ENCODE results near the gene COL20A1. TPM values are rescaled to one million over a fixed set of nuclear protein-coding genes. Genes with fewer than 3 reads are reported as not detected.
"Not testable (repeated sequence)": the region's sequence is repeated elsewhere in the genome, so short reads cannot be mapped to it uniquely, and the experiment has no call there.

The COL20A1 gene
- polyA plus RNA-seq, 2 of the 4 experiments (the other 2 are of a cell fraction): 0.21 to 0.93 TPM

GRCh38 chr20:63305393-63305792, 12.4 kb downstream of the COL20A1 start:
- no peak for TF ChIP-seq TP53 (CRISPR knock-in tag; IDR thresholded peaks at IDR 0.05)
- TF ChIP-seq FOSB (CRISPR knock-in tag; IDR thresholded peaks at IDR 0.05): no peak
- no peak for TF ChIP-seq RNF2 (IDR thresholded peaks at IDR 0.05; ENCODE audit: borderline replicate concordance, low read depth)
- TF ChIP-seq, protein P1, sequence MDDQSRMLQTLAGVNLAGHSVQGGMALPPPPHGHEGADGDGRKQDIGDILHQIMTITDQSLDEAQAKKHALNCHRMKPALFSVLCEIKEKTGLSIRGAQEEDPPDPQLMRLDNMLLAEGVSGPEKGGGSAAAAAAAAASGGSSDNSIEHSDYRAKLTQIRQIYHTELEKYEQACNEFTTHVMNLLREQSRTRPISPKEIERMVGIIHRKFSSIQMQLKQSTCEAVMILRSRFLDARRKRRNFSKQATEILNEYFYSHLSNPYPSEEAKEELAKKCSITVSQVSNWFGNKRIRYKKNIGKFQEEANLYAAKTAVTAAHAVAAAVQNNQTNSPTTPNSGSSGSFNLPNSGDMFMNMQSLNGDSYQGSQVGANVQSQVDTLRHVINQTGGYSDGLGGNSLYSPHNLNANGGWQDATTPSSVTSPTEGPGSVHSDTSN (IDR thresholded peaks at IDR 0.05): no peak
- no peak for TF ChIP-seq MAFK (IDR thresholded peaks at IDR 0.05; ENCODE audit: partially characterized antibody)
- no peak for TF ChIP-seq POLR2AphosphoS2 (conservative IDR thresholded peaks at IDR 0.05; ENCODE audit: low read length)
- no peak for TF ChIP-seq GATA3 (IDR thresholded peaks at IDR 0.05; ENCODE audit: borderline replicate concordance)
- TF ChIP-seq CHD2 (IDR thresholded peaks at IDR 0.05; ENCODE audit: low read length, partially characterized antibody): no peak
- TF ChIP-seq EHF (CRISPR knock-in tag; IDR thresholded peaks at IDR 0.05): no peak
- TF ChIP-seq E2F6 (IDR thresholded peaks at IDR 0.05; ENCODE audit: borderline replicate concordance, low read depth): no peak
- no peak for TF ChIP-seq RAD21 (conservative IDR thresholded peaks at IDR 0.05 in 1 of 2, IDR thresholded peaks at IDR 0.05 in 1 of 2)
- no peak for FAIRE-seq
- CTCF ChIA-PET: interaction anchor here (0.9 to 1.5 kb wide), 3 partner anchors 18 to 82 kb away, joined by 3 to 8 read pairs (median 6); no protein-coding TSS in a partner anchor

DNA sequence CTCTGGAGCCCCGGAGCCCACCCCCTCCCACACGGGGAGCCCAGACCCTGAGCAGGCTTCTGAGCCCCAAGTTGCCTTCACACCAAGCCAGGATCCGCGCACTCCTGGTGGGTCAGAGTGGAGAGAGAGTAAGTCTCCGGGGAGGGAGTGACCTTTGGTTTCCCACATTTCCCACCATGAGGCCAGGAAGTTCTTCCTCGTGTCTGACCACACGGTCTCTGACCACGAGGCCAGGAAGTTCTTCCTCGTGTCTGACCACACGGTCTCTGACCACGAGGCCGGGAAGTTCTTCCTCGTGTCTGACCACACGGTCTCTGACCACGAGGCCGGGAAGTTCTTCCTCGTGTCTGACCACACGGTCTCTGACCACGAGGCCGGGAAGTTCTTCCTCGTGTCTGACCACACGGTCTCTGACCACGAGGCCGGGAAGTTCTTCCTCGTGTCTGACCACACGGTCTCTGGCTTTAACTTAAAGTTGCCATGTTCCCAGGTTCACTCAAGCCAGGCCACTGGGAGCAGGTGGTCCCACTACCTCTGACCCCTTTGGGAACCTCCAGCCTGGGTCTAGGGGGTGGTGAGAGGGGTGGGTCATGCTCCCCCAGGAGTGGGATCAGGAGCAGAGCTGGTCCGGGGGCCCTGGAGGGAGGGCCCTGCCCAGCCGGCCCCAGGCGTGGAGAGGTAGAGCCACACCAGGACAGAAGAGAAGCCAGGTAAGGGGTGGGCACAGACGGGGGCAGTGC, 13.1 kb downstream of the COL20A1 start:
- POLR2A ChIA-PET; H3K4me2 ChIP-seq; H3K27ac ChIP-seq; ATAC-seq; DNase-seq (ENCODE audit: low read depth in 1 of 2, low spot score in 1 of 2); H3K9me3 ChIP-seq; H3K4me3 ChIP-seq; FAIRE-seq; H3K4me1 ChIP-seq: not testable (repeated sequence)
- CTCF ChIA-PET: interaction anchor here (1.1 to 1.5 kb wide), 2 partner anchors 76 to 82 kb away, joined by 6 to 8 read pairs; no protein-coding TSS in a partner anchor
- TF ChIP-seq, protein P2, sequence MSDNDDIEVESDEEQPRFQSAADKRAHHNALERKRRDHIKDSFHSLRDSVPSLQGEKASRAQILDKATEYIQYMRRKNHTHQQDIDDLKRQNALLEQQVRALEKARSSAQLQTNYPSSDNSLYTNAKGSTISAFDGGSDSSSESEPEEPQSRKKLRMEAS (IDR thresholded peaks at IDR 0.05): 0 out of 2 replicates have a peak, but pooled peaks have one; percentile 43
- 44% methylated on average over 18 of the region's 30 CpGs for WGBS (ENCODE audit: missing lambda C conversion rate)

More at GRCh38 chr20:63305393-63305792, 12.4 kb downstream of the COL20A1 start:
- Histone ChIP-seq H3K27ac (no peak overlapping the region), H3K4me2 (no peak overlapping the region), H3K4me1 (no peaks in the 10 kb centered on the region), H3K9me3 (peaks cover 14% of the 10 kb centered on the region; the same call in 2 of the 3 replicates), H3K4me3 (no peak overlapping the region)
- DNase-seq (ENCODE audit: low read depth in 1 of 2, low spot score in 1 of 2): no peak
- 40% methylated on average over 1 of the region's 8 CpGs for WGBS (ENCODE audit: missing lambda C conversion rate)
- no peak for ATAC-seq
- POLR2A ChIA-PET: no interaction called here

DNA sequence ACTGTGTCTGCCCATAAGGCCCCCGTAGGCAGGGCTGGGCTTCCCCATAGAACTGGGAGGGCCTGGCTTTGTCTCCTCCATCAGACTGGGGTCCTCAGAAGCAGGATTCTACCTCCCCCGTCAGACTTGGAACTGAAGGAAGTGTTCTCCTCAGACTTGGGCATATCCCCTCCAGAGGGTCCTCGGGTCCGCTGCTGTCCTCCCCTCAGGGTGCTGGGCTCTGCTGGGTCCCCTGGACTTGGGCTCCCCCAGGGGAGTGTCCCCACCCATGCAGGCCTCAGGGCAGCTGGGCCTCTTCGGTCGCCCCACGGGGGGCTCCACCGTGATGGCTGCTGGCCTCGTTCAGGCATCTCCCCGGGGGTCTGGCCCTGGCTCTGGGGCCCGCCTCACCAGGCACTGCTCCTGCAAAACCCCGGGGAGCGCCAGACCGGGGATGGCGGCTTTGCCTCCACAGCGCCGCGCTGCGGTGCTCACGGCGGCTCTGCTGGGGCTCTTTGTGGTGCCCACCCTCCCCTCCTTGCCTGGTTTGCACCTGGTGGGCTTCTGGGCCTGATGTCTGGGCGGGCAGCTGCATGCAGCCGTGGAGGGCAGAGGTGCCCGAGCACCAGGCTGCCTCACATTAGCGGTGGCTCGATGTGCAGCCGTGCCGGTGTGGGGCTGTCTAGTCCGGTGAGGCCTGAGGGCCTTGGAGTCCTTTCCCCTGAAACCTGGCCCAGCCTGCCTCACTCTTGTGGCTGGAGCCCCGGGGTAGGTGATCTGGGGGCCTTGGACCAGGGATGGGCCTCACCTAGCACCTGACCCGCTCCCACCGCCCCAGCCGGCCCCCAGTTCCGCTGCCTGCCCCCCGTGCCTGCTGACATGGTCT, 13.9 kb downstream of the COL20A1 start:
- POLR2A ChIA-PET: no interaction called here
- CTCF ChIA-PET: interaction anchor here (1.0 to 5.3 kb wide), 6 partner anchors 11 to 666 kb away, joined by 4 to 139 read pairs (median 24); no protein-coding TSS in a partner anchor

More for the DNA sequence above, 13.9 kb downstream of the COL20A1 start:
- no peak overlapping the region for H3K27ac ChIP-seq
- no peak overlapping the region for H3K4me2 ChIP-seq
- no peak overlapping the region for H3K4me3 ChIP-seq
- FAIRE-seq (no peak), ATAC-seq (no peak), DNase-seq (ENCODE audit: low read depth in 1 of 2, low spot score in 1 of 2) (no peak)
- no peak for TF ChIP-seq RCOR1 (IDR thresholded peaks at IDR 0.05; ENCODE audit: low read depth, low read length)
- no peak for TF ChIP-seq HES2 (IDR thresholded peaks at IDR 0.05)
- TF ChIP-seq CBX8 (IDR thresholded peaks at IDR 0.05): no peak
- TF ChIP-seq TP53 (CRISPR knock-in tag; IDR thresholded peaks at IDR 0.05): no peak
- no peak for TF ChIP-seq TFCP2L1 (CRISPR knock-in tag; IDR thresholded peaks at IDR 0.05)
- no peak for TF ChIP-seq JUNB (IDR thresholded peaks at IDR 0.05)
- TF ChIP-seq ZSCAN20 (CRISPR knock-in tag; IDR thresholded peaks at IDR 0.05): no peak
- TF ChIP-seq, protein P3, sequence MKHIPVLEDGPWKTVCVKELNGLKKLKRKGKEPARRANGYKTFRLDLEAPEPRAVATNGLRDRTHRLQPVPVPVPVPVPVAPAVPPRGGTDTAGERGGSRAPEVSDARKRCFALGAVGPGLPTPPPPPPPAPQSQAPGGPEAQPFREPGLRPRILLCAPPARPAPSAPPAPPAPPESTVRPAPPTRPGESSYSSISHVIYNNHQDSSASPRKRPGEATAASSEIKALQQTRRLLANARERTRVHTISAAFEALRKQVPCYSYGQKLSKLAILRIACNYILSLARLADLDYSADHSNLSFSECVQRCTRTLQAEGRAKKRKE (CRISPR knock-in tag; IDR thresholded peaks at IDR 0.05; ENCODE audit: low read depth): no peak
- TF ChIP-seq JUN (IDR thresholded peaks at IDR 0.05): no peak
- 0 out of 3 replicates have a peak, but pooled peaks cover 3% of the 10 kb centered on the region for H3K4me1 ChIP-seq
- peaks cover 3% of the 10 kb centered on the region; the same call in 1 of the 3 replicates for H3K9me3 ChIP-seq
- WGBS (ENCODE audit: missing lambda C conversion rate): 56% methylated on average over 4 of the region's 35 CpGs

Measured in A549 (cell line).